ENCODE measurements around the gene MAGI2.

DNA sequence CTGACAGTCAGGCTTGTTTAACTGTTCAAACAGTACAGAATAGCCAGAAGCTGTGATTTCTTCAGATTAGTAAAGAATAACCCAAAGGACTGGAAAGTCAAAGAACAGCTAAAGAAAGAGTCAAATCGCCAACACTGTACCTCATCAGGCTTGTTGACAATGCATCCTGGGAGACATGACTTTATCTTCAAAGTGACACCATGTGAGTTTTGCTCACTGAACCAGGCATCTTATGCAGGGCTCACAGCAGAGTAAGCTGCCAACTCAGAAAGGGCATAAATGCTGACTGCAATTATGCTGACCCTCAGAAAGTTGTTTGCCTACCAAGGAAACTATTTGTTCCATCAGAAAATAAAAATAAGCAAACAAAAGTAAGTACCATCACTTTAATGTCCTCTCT is 96.4 kb downstream of the MAGI2 start:
- TF ChIP-seq EZH2 (IDR thresholded peaks at IDR 0.05; ENCODE audit: insufficient read depth, low read length): no peak
- TF ChIP-seq, protein P1, sequence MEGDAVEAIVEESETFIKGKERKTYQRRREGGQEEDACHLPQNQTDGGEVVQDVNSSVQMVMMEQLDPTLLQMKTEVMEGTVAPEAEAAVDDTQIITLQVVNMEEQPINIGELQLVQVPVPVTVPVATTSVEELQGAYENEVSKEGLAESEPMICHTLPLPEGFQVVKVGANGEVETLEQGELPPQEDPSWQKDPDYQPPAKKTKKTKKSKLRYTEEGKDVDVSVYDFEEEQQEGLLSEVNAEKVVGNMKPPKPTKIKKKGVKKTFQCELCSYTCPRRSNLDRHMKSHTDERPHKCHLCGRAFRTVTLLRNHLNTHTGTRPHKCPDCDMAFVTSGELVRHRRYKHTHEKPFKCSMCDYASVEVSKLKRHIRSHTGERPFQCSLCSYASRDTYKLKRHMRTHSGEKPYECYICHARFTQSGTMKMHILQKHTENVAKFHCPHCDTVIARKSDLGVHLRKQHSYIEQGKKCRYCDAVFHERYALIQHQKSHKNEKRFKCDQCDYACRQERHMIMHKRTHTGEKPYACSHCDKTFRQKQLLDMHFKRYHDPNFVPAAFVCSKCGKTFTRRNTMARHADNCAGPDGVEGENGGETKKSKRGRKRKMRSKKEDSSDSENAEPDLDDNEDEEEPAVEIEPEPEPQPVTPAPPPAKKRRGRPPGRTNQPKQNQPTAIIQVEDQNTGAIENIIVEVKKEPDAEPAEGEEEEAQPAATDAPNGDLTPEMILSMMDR (IDR thresholded peaks at IDR 0.05; ENCODE audit: insufficient read depth, low read depth, low read length): no peak

Data from astrocyte (in vitro differentiated cells and primary cell).